H9 (cell line): Measurements from ENCODE around the gene NTRK3. TPM values are rescaled to one million over a fixed set of nuclear protein-coding genes. Genes with fewer than 3 reads are reported as not detected.

Experiments
- DNase-seq: peaks from one replicate; pipeline ENCODE4 v3.0.0-alpha.2; 2017
- H2AFZ ChIP-seq: one replicate; pipeline ENCODE4 v1.6.1; 2013; ENCODE audit warnings: mild to moderate bottlenecking, low read length, control low read depth, moderate library complexity
- H2AK5ac ChIP-seq: 2 replicates; pipeline ENCODE4 v1.6.1; 2013; ENCODE audit warnings: low read length, control low read depth, mixed read lengths; ENCODE audit not compliant: insufficient read length
- H2BK120ac ChIP-seq: one replicate; pipeline ENCODE4 v1.6.1; 2013; ENCODE audit warnings: low read depth, mild to moderate bottlenecking, low read length, control low read depth, inconsistent platforms; ENCODE audit not compliant: poor library complexity, severe bottlenecking
- H2BK12ac ChIP-seq: 2 replicates; pipeline ENCODE4 v1.6.1; 2013; ENCODE audit warnings: low read length, control low read depth, mixed read lengths, low read depth; ENCODE audit not compliant: insufficient read length
- H2BK15ac ChIP-seq: 2 replicates; pipeline ENCODE4 v1.6.1; 2013; ENCODE audit warnings: low read depth, low read length, control low read depth
- H2BK20ac ChIP-seq: one replicate; pipeline ENCODE4 v1.6.1; 2013; ENCODE audit warnings: low read depth, mild to moderate bottlenecking, low read length, control low read depth, inconsistent platforms; ENCODE audit not compliant: poor library complexity, severe bottlenecking
- H2BK5ac ChIP-seq: 2 replicates; pipeline ENCODE4 v1.6.1; 2013; ENCODE audit warnings: low read length, control low read depth, mixed read lengths; ENCODE audit not compliant: insufficient read length
- H3K14ac ChIP-seq: 2 replicates; pipeline ENCODE4 v1.6.1; 2013; ENCODE audit warnings: low read length, control low read depth; ENCODE audit not compliant: insufficient read depth
- H3K18ac ChIP-seq: 2 replicates; pipeline ENCODE4 v1.6.1; 2013; ENCODE audit warnings: low read depth, mild to moderate bottlenecking, mixed read lengths, low read length, control low read depth; ENCODE audit not compliant: insufficient read length
- H3K23ac ChIP-seq: 2 replicates; pipeline ENCODE4 v1.6.1; 2013; ENCODE audit warnings: low read length, control low read depth, mixed read lengths, low read depth; ENCODE audit not compliant: insufficient read length
- H3K23me2 ChIP-seq: 2 replicates; pipeline ENCODE4 v1.6.1; 2013; ENCODE audit warnings: low read depth, mild to moderate bottlenecking, mixed read lengths, low read length, control low read depth; ENCODE audit not compliant: insufficient read length, poor library complexity, severe bottlenecking
- H3K27ac ChIP-seq: 2 replicates; pipeline ENCODE4 v1.5.1; 2013; ENCODE audit warnings: low read length, control low read depth, mixed read lengths, low read depth; ENCODE audit not compliant: insufficient read length
- H3K27me3 ChIP-seq: 2 replicates; pipeline ENCODE4 v1.6.1; 2013; ENCODE audit warnings: low read length, control low read depth, inconsistent platforms; ENCODE audit not compliant: insufficient read depth
- H3K4ac ChIP-seq: 2 replicates; pipeline ENCODE4 v1.6.1; 2013; ENCODE audit warnings: low read depth, mild to moderate bottlenecking, control low read depth, inconsistent platforms, low read length, moderate library complexity
- H3K4me1 ChIP-seq: 2 replicates; pipeline ENCODE4 v1.6.1; 2013; ENCODE audit warnings: low read length, control low read depth, inconsistent platforms; ENCODE audit not compliant: insufficient read depth
- H3K4me2 ChIP-seq: 2 replicates; pipeline ENCODE4 v1.6.1; 2013; ENCODE audit warnings: low read length, control low read depth, mixed read lengths; ENCODE audit not compliant: insufficient read length, insufficient read depth
- H3K56ac ChIP-seq: 2 replicates; pipeline ENCODE4 v1.6.1; 2013; ENCODE audit warnings: low read depth, mild to moderate bottlenecking, mixed read lengths, low read length, control low read depth; ENCODE audit not compliant: insufficient read length
- H3K79me1 ChIP-seq: 2 replicates; pipeline ENCODE4 v1.6.1; 2013; ENCODE audit warnings: low read depth, mild to moderate bottlenecking, moderate library complexity, low read length, control low read depth, inconsistent platforms; ENCODE audit not compliant: insufficient read depth, poor library complexity, severe bottlenecking
- H3K79me2 ChIP-seq: 2 replicates; pipeline ENCODE4 v1.6.1; 2013; ENCODE audit warnings: low read length, control low read depth, inconsistent platforms; ENCODE audit not compliant: insufficient read depth
- H3K9ac ChIP-seq: 2 replicates; pipeline ENCODE4 v1.6.1; 2013; ENCODE audit warnings: low read length, control low read depth, mixed read lengths; ENCODE audit not compliant: insufficient read length; ENCODE audit errors: extremely low read depth
- H3K9me3 ChIP-seq: one replicate; pipeline ENCODE4 v1.6.1; 2013; ENCODE audit warnings: low read depth, low read length, inconsistent platforms; ENCODE audit not compliant: control insufficient read depth
- H3T11ph ChIP-seq: one replicate; pipeline ENCODE4 v1.6.1; 2013; ENCODE audit warnings: mild to moderate bottlenecking, low read length, control low read depth, inconsistent platforms
- H4K20me1 ChIP-seq: one replicate; pipeline ENCODE4 v1.6.1; 2013; ENCODE audit not compliant: control insufficient read depth, insufficient read length, insufficient read depth
- H4K5ac ChIP-seq: 2 replicates; pipeline ENCODE4 v1.6.1; 2013; ENCODE audit warnings: low read depth, mild to moderate bottlenecking, mixed read lengths, low read length, control low read depth; ENCODE audit not compliant: insufficient read length
- H4K8ac ChIP-seq: replicated peaks from 2 replicates; pipeline ENCODE4 v1.6.1; 2013; ENCODE audit warnings: low read length, control low read depth, mixed read lengths, low read depth; ENCODE audit not compliant: insufficient read length
- H4K91ac ChIP-seq: 2 replicates; pipeline ENCODE4 v1.6.1; 2013; ENCODE audit warnings: low read depth, mild to moderate bottlenecking, moderate library complexity, mixed read lengths, low read length, control low read depth; ENCODE audit not compliant: insufficient read length
- H3K27ac Mint-ChIP-seq, 3 experiments: 2 replicates in 2 of 3; 3 replicates in 1 of 3; pipeline ENCODE4 v1.8.0; 2020 to 2021; ENCODE audit warnings: mixed read lengths in 3 of 3, mild to moderate bottlenecking in 1 of 3, moderate library complexity in 1 of 3
- H3K27me3 Mint-ChIP-seq: 2 replicates; pipeline ENCODE4 v1.8.0; 2021; ENCODE audit warnings: low read depth, mild to moderate bottlenecking, moderate library complexity, mixed read lengths
- H3K36me3 Mint-ChIP-seq, 3 experiments: 2 replicates in 2 of 3; 3 replicates in 1 of 3; pipeline ENCODE4 v1.8.0; 2020 to 2021; ENCODE audit warnings: low read depth in 3 of 3, mixed read lengths in 3 of 3; ENCODE audit not compliant: insufficient read depth in 1 of 3
- H3K4me1 Mint-ChIP-seq, 2 experiments: 2 replicates each; pipeline ENCODE4 v1.8.0; 2020; ENCODE audit warnings: mixed read lengths in 2 of 2
- H3K4me3 Mint-ChIP-seq, 2 experiments: 2 replicates in 1 of 2; 3 replicates in 1 of 2; pipeline ENCODE4 v1.8.0; 2020 to 2021; ENCODE audit warnings: mild to moderate bottlenecking in 2 of 2, mixed read lengths in 2 of 2, moderate library complexity in 1 of 2
- H3K9me3 Mint-ChIP-seq, 2 experiments: 2 replicates in 1 of 2; 3 replicates in 1 of 2; pipeline ENCODE4 v1.8.0; 2020; ENCODE audit warnings: mild to moderate bottlenecking in 2 of 2, mixed read lengths in 2 of 2, moderate library complexity in 1 of 2
- CTCF ChIP-seq: fragments of 200-600 bp; sonication (generic); conservative IDR thresholded peaks from 3 replicates; pipeline ENCODE4 v1.8.0; 2021; ENCODE audit warnings: antibody characterized with exemption, mild to moderate bottlenecking
- WGBS: extraction: QIAGEN DNeasy Blood & Tissue Kit; methylation state at CpG from one replicate; pipeline ENCODE4 v1.1.7; 2013; ENCODE audit warnings: missing lambda C conversion rate, low lambda C conversion rate, mixed read lengths; ENCODE audit not compliant: insufficient read length; ENCODE audit errors: extremely low coverage; 5-methylcytosine and 5-hydroxymethylcytosine counted together
- total RNA-seq: library from RNA; stranded (reverse); gene quantifications from 2 replicates; pipeline ENCODE4 v1.2.1, GENCODE V29; 2021

Gene NTRK3
- total RNA-seq, 1 experiment from 2014 or later, result 2.5 TPM

GRCh38 chr15:88142121-88142520 lies 114.4 kb downstream of the NTRK3 start:
- Histone ChIP-seq H4K5ac (no peak overlapping the region), H3K9ac (no peak overlapping the region), H3K4ac (no peak overlapping the region), H4K8ac (no peak overlapping the region), H3K14ac (no peak overlapping the region), H2BK12ac (no peak overlapping the region), H3T11ph (no peak overlapping the region), H3K27me3 (no peaks in the 10 kb centered on the region), H2AFZ (no peak overlapping the region), H3K18ac (no peak overlapping the region), H3K27ac (no peak overlapping the region), H3K79me2 (no peaks in the 10 kb centered on the region), H2BK5ac (no peak overlapping the region), H3K4me2 (no peak overlapping the region), H2BK15ac (no peak overlapping the region), H3K4me1 (no peaks in the 10 kb centered on the region), H3K9me3 (no peaks in the 10 kb centered on the region), H4K20me1 (no peaks in the 10 kb centered on the region), H2BK20ac (no peak overlapping the region), H3K23me2 (no peaks in the 10 kb centered on the region), H2AK5ac (no peak overlapping the region), H3K23ac (no peak overlapping the region), H3K79me1 (no peaks in the 10 kb centered on the region), H4K91ac (no peak overlapping the region), H3K56ac (no peak overlapping the region), H2BK120ac (no peak overlapping the region)
- no CpG with 5 or more reads among the region's 6 CpGs for WGBS
- no peak overlapping the region for H3K4me3 Mint-ChIP-seq
- no peaks in the 10 kb centered on the region for H3K4me1 Mint-ChIP-seq
- H3K36me3 Mint-ChIP-seq, result no peaks in the 10 kb centered on the region; a peak in 1 of 7 replicates
- H3K9me3 Mint-ChIP-seq, result peaks cover 2 to 4% of the 10 kb centered on the region in 2 experiments; a peak in 3 of 5 replicates
- TF ChIP-seq CTCF, result no peak
- H3K27me3 Mint-ChIP-seq, result peaks cover 6% of the 10 kb centered on the region
- no peak overlapping the region; a peak in 1 of 7 replicates for H3K27ac Mint-ChIP-seq
- DNase-seq, result no peak
